ENCODE data around the gene ZNF57.
"Not testable (repeated sequence)": the region's sequence is repeated elsewhere in the genome, so short reads cannot be mapped to it uniquely, and the experiment has no call there.

ZNF57 gene

DNA sequence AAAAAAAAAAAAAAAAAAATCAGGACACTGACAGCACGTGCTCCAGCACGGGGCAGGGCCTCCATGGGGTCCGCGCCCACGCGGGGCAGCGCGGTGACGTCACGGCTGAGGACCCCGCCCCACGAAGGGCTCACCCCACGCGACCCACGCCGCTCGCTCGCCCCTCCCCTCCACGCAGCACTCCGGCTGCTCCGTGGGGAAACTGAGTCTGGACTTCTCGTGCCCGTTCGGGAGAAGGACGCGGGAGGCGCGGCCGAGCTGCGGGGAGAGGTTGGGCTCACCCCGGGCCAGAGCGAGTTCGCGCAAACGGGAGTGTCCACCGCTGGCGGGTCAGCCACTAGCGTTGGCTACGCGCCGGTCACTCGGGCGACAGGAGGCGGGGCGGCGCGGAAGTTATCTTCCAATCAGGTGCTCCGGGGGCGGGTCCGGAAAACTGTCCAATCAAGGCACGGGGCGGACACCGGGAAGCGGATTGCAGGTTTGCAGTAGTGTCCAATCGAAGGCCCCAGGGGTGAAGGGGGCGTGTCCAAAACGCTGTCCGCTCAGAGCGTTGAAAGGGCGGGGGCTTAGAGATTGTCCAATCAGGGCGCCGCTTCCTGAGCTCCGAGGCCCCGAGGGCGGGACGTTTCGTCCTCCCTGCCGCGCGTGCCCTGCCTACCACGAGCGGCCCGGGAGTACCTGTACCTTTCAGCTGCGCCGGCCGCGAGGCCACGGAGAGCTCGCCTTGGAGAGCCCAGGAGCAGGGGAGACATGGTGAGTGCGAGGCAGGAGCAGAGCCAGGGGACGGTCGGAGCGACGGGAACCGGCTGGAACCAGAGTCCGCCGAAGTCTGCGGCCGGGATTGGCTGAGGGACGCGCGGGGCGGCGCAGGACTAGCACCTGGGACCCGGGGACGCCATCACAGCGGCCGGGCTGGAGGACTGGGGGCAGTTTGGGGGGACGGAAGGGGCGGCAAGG, at the start of gene ZNF57:
Gene ZNF57, plus strand, starts transcription at position 633 of the 957 bp plus-strand sequence. Its CDS starts 118 bp downstream, at position 751.
- peak; percentile 96 to 99 for DNase-seq (ENCODE audit: extremely low read depth in 1 of 2, low read depth in 1 of 2)

DNA sequence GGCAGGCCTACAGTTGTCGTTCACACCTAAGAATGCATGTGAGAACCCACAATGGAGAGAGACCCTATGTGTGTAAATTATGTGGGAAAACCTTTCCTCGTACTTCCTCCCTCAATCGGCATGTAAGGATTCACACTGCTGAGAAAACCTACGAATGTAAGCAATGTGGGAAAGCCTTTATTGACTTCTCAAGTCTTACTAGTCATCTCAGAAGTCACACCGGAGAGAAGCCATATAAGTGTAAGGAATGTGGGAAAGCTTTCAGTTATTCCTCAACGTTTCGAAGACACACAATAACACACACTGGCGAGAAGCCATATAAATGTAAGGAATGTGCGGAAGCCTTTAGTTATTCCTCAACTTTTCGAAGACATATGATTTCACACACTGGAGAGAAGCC, 48.1 kb upstream of the ZNF57 start:
- DNase-seq (ENCODE audit: extremely low read depth in 1 of 2, low read depth in 1 of 2), result no peak

DNA sequence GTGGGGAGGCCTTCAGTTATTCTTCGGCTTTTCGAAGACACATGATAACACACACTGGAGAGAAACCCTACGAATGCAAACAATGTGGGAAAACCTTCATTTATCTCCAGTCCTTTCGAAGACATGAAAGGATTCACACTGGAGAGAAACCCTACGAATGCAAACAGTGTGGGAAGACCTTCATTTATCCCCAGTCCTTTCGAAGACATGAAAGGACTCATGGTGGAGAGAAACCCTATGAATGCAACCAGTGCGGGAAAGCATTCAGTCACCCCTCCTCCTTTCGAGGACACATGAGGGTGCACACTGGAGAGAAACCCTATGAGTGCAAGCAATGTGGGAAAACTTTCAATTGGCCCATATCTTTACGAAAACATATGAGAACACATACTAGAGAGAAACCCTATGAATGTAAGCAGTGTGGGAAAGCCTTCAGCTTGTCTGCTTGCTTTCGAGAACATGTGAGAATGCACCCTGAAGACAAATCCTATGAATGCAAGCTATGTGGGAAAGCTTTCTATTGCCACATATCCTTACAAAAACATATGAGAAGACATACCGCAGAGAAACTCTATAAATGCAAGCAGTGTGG, 47.6 kb upstream of the ZNF57 start:
- DNase-seq (ENCODE audit: extremely low read depth in 1 of 2, low read depth in 1 of 2), result no peak

DNA sequence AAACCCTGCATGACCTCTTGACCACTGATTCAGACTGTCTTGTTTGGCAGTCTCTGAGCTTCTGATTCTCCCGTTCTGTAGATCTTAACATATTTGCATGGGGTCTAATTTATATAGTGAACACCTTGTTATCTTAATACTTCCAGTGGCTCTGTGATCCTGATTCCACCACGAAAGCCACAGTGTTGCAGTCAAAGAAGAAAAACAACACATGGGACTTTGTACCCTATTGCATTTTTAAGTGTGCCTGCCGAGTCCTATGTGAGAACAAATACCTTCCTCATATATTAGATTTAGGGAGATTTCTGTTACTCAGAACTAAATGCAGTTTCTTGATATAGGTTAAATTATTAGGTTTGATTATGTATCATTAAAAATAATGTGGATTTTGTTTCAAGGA, 45.9 kb upstream of the ZNF57 start:
- no peak for DNase-seq (ENCODE audit: extremely low read depth in 1 of 2, low read depth in 1 of 2)

DNA sequence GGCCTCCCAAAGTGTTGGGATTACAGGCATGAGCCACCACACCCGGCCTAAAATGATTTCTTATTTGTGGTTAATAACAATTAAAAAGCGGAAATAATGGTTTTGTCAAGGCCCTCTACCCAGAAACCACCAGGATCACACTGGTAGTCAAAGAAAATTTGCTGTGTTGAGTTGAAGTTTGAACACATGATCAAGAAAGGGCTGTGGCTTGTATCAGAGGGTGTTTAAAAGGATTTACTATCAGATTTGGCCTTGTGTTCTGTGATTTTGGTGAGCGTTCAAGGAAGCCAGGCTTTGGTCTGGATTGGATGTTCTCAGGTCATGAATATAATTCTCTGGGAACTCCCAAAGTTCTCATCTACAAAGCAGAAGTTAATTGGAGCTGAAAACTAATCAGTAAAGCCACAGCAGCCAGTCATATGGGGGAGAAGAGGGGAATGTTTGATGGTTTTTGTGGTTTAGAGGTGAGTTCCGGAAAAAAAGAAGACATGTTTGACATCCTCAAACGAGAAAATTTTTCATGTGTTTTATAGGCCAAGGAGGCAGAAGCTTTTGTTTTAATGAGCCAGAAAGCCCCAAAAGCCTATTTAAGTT, 44.2 kb upstream of the ZNF57 start:
- no peak for DNase-seq (ENCODE audit: extremely low read depth in 1 of 2, low read depth in 1 of 2)

DNA sequence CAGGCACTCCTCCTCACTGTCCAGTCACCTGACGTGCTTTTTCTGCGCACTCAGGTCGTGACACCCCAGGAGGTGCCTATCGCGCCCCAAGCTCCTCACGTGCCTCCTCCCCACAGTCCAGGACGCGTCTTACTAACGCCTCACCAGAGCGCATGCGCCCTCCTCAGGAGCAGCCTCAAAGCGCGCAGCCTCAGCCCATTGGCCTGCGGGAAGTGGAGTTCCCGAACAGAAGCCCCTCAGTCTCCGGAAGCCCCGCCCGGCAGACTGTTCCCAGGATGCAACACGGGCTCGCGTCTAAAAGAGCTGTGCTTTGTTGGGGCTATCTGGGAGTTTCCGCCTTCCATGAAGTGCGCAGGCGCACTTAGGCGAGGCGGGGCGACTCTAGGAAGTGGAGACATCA, 41.9 kb upstream of the ZNF57 start:
- DNase-seq (ENCODE audit: extremely low read depth in 1 of 2, low read depth in 1 of 2), result no peak

DNA sequence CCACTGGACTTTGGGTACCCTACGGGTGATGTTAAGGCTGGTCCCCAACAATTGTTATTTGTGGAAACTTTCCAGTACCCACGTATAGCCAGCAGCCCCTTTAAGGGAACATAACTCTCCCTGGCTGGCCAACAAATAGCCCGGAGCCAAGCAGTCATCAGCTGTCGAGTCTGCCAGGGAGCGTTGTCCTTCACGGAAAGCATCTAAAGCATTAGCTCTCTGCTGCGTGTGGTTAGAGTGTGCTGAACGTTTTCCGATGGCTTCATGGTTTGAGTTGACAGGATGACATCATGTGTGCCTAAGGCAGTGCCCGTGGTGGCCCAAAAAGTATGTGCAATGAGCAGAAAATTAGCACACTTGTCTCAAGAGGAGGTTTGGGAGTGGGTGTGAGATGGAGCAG, 36.9 kb upstream of the ZNF57 start:
- DNase-seq (ENCODE audit: extremely low read depth in 1 of 2, low read depth in 1 of 2), result no peak

DNA sequence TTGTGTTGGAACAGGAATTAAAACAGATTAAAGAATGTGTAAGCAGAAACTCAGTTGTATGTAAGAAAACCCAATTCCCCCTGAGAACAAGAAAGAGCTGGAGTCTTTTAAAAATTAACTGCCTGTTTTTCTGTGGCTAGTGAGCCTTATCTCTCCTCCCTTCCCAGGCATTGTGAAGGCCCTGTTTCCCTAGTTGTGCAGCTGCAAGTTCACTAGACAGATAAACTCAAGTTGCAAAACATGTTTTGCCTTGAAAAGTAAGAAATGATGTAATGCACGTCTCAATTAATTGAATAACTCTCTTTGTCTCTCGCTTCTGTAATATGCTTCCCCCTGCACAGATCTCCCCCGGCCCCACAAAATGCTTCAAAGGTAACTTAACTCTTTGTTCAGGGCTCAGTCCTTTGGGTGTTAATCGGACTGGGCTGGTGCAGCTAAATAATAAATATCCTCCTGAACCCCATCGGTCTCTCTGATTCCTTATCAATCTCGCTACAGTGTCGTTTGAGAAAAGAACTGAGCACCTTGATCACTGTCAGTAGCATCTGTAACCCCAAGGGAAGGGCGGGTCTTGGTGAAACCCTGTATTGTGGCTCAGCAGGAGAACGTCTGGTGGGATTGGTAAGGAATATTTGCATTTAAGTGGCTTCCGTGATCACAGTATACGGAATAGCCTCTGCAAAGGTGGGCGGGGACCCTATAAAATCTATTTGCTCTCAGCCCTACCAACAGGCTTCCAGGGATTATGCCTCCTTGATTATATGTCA, 35.2 kb upstream of the ZNF57 start:
- DNase-seq (ENCODE audit: extremely low read depth in 1 of 2, low read depth in 1 of 2), result no peak

DNA sequence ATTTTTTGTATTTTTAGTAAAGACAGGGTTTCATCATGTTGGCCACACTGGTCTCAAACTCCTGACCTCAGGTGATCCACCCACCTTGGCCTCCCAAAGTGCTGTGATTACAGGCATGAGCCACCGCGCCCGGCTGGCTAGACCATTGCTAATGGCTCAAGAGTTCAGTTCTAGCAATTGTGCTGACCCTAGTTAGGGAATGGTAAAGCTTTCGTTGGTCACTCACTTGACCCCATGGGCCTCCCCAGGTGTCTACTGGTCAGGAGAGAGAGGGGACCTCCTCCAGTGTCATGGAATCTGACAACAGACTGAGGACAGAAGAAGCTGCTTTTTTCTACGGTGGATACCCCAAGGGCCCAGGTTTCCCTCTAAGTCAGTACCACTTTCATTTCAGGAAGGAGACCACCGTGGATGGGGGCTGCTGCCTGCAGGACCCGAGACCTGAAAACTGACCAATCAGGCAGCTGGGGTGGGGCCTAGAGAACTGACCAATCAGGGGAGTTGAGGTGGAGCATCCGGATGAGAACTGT, 34.2 kb upstream of the ZNF57 start:
- no peak for DNase-seq (ENCODE audit: extremely low read depth in 1 of 2, low read depth in 1 of 2)

DNA sequence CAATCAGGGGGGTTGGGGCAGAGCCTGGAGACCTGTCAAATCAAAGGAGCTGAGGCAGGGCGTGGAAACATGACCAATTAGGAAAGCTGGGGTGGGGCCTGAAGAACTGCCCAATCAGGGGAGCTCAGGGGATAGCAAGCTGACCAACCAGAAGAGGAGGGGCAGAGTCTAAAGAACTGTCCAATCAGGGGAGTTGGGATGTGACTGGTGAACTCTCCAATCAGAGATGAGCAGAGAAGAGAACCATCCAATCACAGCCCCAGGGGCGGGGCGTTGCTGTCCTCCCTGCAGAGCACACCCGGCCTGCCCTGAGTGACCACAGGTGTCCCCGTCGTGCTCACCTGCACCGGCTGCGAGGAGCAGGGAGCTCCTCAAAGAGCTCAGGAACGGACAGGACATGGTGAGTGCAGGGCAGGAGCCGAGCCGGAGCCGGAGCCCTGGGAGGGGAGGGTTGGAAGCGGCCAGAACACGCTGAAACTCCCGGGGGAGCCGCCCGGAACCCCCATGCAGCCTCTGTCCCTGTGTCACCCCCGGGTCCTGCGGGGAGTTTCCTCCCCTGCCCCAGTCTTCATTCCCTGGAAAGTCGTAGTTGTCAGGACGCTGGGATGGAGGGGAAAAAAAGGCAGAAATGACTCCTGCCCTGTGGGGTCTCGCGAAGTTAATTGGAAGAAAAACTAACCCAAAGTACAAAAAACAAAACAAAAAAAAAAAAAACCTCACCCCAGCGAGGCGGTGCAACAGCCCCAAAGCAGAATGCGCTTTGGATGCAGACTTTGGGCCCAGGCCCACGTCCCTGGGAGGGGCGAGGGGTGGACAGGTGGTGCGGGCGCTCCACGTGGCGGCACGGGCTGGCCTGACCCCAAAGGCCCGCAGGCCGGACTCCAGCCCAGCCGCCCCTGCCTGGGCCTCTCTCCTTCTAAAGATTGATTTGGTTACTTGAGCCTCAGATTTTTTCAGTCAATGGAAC, 33.4 kb upstream of the ZNF57 start, which contains the start of gene ZNF556:
Gene ZNF556, plus strand, starts transcription at position 311 of the 967 bp plus-strand sequence. Its CDS starts 87 bp downstream, at position 398.
- no peak for DNase-seq (ENCODE audit: extremely low read depth in 1 of 2, low read depth in 1 of 2)

DNA sequence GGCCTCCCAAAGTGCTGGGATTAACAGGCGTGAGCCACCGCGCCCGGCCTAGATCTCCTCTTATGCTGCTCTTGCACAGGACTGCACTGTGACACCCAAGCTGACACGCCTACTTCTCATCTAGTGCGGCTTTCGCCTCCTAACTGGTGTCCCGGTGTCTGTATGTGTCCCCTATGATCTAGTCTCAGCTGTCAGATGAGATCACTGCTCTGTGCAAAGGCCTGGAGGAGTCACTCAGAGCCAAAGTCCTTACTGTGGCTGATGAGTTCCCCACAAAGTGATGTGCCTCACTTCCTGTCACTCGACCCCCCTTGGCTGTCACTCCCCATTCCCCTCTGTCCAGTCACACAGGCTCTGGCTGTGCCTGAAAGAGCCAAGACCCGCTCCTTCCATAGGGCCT, 31.1 kb upstream of the ZNF57 start:
- DNase-seq (ENCODE audit: extremely low read depth in 1 of 2, low read depth in 1 of 2), result no peak

DNA sequence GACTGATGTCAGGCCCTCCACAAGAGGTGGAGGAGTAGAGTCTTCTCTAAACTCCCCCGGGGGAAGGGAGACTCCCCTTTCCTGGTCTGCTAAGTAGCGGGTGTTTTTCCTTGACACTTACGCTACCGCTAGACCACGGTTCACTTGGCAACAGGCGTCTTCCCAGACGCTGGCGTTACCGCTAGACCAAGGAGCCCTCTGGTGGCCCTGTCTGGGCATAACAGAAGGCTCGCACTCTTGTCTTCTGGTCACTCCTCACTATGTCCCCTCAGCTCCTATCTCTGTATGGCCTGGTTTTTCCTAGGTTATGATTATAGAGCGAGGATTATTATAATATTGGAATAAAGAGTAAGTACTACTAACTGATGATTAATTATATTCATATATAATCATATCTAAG, 28.6 kb upstream of the ZNF57 start:
- DNase-seq (ENCODE audit: extremely low read depth in 1 of 2, low read depth in 1 of 2), result not testable (repeated sequence)

DNA sequence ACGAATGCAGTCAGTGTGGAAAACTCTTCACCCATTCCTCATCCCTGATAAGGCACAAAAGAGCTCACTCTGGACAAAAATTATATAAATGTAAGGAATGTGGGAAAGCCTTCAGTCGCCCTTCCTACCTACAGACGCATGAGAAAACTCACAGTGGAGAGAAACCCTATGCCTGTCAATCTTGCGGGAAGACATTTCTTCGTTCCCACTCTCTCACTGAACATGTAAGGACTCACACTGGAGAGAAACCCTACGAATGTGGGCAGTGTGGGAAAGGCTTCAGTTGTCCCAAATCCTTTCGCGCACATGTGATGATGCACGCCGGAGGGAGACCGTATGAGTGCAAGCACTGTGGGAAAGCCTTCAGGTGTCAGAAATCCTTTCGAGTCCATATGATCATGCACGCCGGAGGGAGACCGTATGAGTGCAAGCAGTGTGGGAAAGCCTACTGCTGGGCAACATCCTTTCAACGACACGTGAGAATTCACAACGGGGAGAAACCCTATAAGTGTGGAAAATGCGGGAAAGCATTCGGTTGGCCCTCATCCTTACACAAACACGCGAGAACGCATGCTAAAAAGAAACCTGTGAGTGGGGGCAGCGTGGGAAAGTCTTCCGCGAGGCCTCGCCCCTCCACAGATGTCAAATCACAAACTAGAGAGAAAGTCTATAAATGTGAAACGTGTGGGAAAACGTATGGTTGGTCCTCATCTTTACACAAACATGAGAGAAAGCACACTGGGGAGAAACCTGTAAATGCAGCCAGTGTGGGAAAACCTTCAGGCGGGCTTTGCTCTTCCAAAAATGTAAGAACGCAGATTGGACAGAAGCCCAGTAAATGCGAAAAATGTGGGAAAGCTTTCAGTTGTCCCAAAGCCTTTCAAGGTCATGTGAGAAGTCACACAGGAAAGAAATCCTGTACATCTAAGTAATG, 23.1 kb upstream of the ZNF57 start:
- no peak for DNase-seq (ENCODE audit: extremely low read depth in 1 of 2, low read depth in 1 of 2)

DNA sequence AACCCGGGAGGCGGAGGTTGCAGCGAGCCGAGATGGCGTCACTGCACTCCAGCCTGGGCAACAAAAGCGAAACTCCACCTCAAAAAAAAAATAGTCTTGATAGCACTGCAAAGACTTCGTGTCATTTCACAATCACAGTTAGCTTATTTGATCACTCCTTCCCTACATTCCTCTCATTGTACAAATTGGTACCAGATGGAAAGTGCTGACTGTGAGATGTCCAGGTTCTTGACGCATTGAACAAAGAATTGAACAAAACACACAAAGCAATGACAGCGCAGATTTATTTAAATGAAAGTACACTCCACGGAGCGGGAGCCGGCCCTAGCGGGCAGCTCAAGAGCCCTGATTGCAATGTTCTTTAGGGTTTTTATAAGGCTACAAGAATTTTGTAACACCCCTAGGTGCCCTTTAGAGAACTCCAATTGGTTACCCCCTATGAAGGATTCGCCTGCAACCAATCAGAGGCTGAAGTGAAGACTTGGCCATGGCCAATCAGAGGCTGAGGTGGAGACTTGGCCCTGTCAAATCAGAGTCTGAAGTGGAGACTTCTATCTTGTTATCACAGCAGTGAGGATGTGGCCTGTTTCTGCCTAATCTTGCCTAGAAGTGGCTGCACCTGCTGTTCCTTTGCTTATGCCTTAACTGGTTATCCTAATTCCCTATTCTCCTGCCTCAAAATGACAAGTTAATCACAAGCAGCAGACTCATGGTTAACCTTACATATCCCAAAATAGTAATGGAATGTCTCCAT, 16.9 kb upstream of the ZNF57 start:
- DNase-seq (ENCODE audit: extremely low read depth in 1 of 2, low read depth in 1 of 2), result no peak

DNA sequence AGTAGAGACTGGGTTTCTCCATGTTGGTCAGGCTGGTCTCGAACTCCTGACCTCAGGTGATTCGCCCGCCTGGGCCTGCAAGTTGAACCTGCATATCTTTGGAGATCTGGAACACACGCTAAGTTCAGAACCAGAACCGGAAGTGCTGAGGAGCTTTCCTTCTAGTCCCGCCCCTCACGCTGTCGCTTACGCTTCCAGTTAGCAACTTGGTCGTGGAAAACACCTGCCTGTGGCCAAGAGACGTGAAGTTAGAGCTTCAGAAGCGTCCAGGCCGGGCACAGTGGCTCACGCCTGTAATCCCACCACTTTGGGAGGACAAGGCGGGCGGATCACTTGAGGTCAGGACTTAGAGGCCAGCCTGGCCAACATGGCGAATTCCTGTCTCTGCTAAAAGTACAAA, 15.0 kb upstream of the ZNF57 start:
- DNase-seq (ENCODE audit: extremely low read depth in 1 of 2, low read depth in 1 of 2), result no peak

DNA sequence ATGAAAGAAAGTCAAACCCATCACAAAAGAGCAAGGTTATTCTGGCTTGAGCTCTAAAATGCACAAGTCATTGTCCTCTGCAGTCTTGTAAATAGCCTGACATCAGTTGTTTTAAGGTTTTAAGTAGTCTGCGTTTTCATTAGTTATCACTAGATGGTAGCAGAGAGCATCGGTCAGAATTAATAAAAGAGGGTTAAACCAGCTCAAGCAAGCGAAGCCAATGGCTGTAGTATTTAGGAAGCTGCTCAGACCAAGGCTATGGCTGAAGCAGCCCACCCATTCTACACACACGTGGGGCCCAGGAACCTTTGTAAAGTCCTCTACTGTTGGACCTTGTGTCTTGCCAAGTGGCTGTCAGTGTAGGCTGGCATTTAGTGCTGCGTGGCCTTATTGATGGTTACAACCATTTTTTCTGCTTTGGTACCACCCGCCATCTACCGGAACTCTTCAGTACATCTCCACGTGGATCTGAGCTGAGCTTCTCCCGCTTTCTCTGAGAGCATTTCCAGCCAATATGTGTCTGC, 13.3 kb upstream of the ZNF57 start:
- DNase-seq (ENCODE audit: extremely low read depth in 1 of 2, low read depth in 1 of 2), result no peak

DNA sequence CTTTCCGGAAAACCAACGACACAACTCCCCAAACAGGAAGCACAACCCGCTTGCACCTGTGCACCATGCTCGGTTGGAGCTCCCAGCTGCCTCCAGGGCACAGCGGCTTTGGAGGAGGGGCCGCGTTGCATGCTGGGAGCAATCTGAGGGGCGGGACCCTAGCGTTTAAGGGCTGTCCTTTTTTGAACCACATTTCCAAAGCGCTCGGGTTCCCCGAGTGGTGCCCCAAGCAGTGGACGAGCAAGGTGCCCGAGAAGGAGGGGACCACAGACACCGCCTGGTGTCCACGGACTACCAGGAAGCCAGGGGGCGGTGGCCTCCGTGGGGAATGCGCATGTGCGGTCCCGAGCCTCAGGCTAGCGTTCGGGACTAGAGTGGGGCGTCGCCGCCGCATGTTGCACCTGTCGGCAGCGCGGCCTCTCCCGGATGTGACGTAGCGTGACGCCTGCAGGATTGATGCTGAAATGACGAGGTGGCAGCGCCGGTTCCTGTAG, 11.9 kb upstream of the ZNF57 start:
- peak in 1 of 2 donors; percentile 33 for DNase-seq (ENCODE audit: extremely low read depth in 1 of 2, low read depth in 1 of 2)

Data from activated CD8-positive, alpha-beta memory T cell treated with anti-CD3 and anti-CD28 coated beads for 1 hour (primary cell).